Liver (tissue), 3 donors: ENCODE measurements around the gene LSMEM2.

Source experiments
- CTCF ChIP-seq: fragments of 150-350 bp; IDR thresholded peaks from 2 replicates; pipeline ENCODE4 v1.5.1; 2017; ENCODE audit warnings: improper control_type of control experiment, low read depth, low read length; ENCODE audit not compliant: missing input control
- EGR1 ChIP-seq, 2 donors: IDR thresholded peaks; 2 replicates each; pipeline ENCODE4 v1.6.1; 2016 to 2018; ENCODE audit warnings: antibody characterized with exemption in 2 of 2, low read depth in 2 of 2
- FOXA1 ChIP-seq: IDR thresholded peaks from 2 replicates; pipeline ENCODE4 v1.6.1; 2016; ENCODE audit warnings: antibody characterized with exemption
- JUND ChIP-seq, 2 donors: IDR thresholded peaks; 2 replicates each; pipeline ENCODE4 v1.6.1; 2016; ENCODE audit warnings: antibody characterized with exemption in 2 of 2
- RAD21 ChIP-seq, 2 donors: IDR thresholded peaks; 2 replicates each; pipeline ENCODE4 v1.6.1; 2016; ENCODE audit warnings: antibody characterized with exemption in 2 of 2, mild to moderate bottlenecking in 2 of 2
- SP1 ChIP-seq: IDR thresholded peaks from 2 replicates; pipeline ENCODE4 v1.6.1; 2018; ENCODE audit warnings: antibody characterized with exemption, mild to moderate bottlenecking
- TAF1 ChIP-seq: conservative IDR thresholded peaks from 2 replicates; pipeline ENCODE4 v1.6.1; 2016; ENCODE audit warnings: antibody characterized with exemption, mild to moderate bottlenecking
- YY1 ChIP-seq: IDR thresholded peaks from 2 replicates; pipeline ENCODE4 v1.6.1; 2016; ENCODE audit warnings: antibody characterized with exemption, mild to moderate bottlenecking
- TF ChIP-seq, protein P1 (sequence below): IDR thresholded peaks from 2 replicates; pipeline ENCODE4 v1.6.1; 2016; ENCODE audit warnings: antibody characterized with exemption
- TF ChIP-seq, protein P2 (sequence below): IDR thresholded peaks from 2 replicates; pipeline ENCODE4 v1.6.1; 2016; ENCODE audit warnings: antibody characterized with exemption
- donor health status: healthy.
- donor health status: healthy.

DNA sequence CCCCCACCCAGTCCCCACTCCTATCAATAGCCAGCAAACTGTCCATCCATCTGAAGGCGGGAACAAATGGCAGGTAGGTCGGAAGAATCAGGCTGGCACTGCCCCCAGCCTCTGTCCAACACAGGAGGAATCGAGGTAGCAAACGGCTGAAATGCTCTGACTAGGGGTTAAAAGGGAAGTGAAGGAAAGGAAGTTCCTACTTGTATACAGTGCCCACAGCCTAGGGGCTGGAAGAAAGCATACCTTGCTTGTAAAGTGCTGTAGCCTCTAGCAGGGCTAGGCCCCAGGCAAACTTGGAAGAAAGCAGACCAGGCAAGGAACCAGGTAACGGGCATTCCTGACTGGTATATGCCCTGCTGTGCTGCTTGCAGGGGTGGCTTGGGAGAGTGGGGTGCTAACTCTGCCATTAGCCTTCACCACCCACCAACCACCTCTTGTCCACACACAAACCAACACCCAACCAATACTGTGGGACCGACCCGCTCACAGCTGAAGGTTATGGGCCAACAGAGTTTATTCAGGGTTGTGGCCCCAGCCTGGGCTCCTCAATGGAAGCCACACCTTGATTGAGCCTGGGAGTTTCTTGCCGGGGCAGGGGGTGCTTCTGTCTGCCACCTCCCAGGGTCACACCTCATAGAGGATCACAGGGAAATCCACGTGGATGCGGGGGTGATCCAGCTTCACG lies 46.8 kb downstream of the LSMEM2 start:
- TF ChIP-seq TAF1 (no peak), YY1 (no peak), CTCF (no peak), FOXA1 (no peak), RAD21 (IDR thresholded peaks at IDR 0.05) (no peak), JUND (IDR thresholded peaks at IDR 0.05) (no peak), EGR1 (IDR thresholded peaks at IDR 0.05; ENCODE audit: low read depth in 2 of 2) (no peak), SP1 (no peak)
- TF ChIP-seq, protein P1, sequence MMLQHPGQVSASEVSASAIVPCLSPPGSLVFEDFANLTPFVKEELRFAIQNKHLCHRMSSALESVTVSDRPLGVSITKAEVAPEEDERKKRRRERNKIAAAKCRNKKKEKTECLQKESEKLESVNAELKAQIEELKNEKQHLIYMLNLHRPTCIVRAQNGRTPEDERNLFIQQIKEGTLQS = no peak
- TF ChIP-seq, protein P2, sequence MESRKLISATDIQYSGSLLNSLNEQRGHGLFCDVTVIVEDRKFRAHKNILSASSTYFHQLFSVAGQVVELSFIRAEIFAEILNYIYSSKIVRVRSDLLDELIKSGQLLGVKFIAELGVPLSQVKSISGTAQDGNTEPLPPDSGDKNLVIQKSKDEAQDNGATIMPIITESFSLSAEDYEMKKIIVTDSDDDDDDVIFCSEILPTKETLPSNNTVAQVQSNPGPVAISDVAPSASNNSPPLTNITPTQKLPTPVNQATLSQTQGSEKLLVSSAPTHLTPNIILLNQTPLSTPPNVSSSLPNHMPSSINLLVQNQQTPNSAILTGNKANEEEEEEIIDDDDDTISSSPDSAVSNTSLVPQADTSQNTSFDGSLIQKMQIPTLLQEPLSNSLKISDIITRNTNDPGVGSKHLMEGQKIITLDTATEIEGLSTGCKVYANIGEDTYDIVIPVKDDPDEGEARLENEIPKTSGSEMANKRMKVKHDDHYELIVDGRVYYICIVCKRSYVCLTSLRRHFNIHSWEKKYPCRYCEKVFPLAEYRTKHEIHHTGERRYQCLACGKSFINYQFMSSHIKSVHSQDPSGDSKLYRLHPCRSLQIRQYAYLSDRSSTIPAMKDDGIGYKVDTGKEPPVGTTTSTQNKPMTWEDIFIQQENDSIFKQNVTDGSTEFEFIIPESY = no peak
